ENCODE results near the gene SNCAIP.
"Not testable (repeated sequence)": the region's sequence is repeated elsewhere in the genome, so short reads cannot be mapped to it uniquely, and the experiment has no call there.

SNCAIP gene

DNA sequence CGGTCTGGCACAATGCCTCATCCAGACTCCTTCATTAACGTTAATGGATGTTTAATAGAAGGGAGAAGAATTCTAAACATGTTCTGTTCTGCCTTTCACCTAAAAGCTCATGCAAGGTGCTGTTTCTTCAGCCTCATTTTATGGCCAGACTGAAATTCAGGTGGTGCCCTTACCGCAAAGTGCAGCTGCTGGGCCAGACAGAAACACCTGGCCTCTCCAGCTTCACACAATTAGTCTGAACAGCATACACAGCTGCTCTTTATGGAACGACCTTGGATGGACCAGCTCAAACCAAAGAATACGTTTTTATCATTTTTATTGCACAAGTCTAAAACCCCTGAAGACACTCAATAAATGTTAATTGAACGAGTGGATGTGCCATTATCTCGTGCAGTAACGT lies 4.6 kb downstream of the SNCAIP start:
- no peak for DNase-seq

DNA sequence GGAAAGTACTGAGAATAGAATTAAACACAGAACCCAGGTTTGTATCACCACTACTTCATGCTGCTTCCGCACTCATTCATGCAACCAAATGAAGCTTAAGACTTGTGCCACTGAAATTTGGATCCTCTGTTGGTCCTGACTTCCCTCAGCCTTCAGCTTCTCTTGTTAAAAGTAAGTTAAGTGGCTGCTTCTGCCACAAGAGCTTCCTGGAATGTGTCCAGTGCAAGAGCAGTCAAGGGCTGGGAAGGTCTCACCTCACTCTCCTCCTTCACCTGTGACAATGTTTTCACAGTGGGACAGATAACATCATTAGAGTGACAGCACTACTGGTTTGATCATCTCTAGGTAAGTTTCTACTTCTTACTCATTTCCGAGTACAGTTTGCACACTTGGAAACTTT lies 7.9 kb downstream of the SNCAIP start:
- DNase-seq, result no peak

DNA sequence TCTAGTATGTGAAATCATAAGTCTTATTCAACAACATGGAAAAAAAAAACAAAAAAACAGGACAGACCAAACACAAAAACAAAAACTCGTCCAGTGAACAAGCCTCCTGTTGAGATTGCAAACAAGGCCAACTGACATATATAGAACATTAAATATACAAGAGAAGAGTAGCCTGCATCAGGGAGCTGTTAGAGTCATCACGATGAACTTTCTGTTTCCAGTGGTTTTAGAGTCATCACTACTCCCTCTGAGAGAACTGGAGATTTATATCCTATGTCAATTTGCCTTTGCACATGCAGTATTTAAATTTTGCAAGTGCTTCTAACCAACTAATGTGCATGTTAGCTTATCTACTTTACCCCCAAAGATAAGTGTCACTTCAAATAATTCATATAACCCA lies 9.9 kb downstream of the SNCAIP start:
- no peak for DNase-seq

DNA sequence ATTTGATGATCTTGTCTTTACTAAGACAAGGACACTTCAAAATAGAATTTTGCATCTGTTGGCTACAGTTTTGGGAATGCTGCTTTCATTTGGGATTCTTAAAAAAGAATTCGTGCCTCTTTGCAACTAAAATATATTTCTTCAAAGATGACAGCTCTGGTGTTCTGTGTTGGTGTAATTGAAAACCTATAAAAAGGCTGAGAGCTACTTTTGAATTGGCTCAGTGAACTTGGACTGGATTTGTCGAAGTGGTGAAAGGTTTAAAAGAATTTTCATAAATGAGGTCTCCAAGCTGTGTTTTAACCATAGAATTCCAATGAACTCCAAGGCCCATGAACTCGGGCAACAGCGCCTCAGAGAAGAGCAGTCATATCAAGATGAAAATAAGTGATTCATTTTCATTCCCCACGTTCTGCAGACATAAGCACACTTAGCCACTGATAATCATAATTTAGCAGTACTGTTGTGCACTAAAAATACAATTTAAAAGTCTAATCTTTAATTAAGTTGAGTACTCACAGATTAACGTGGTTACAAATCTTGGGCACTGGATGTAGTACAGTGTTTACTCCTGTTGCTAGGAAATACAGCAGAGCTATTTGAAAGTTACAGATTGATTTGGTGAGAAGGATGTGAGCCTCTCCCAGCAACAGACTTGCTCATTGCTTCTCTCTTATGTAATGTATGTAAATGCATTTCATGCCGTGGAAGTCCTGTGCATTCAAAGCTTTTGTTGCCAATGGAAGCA lies 10.9 kb downstream of the SNCAIP start:
- no peak for DNase-seq

- DNase-seq, result no peak
Observed at GRCh38 chr5:122323738-122324137, 11.7 kb downstream of the SNCAIP start.

DNA sequence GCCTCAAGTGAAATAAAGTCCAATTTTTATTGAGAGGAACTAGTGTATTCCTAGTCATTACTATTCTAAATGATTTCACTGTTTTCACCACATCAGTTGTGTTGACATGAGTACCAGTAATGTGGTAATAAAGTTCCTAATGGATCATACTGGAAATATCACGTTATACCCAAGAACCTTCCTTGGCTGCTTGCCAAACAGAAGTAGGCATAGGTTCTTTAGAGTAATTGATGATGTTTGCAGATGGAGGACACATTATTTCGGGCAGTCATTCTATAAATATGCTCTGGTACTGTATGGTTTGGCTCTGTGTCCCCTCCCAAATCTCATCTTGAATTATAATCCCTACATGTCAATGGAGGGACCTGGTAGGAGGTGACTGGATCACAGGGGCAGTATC lies 15.1 kb downstream of the SNCAIP start:
- DNase-seq, result no peak

GRCh38 chr5:122330881-122331280 lies 18.8 kb downstream of the SNCAIP start:
- no peak for DNase-seq

GRCh38 chr5:122332599-122333555 lies 20.8 kb downstream of the SNCAIP start:
- no peak for DNase-seq

DNA sequence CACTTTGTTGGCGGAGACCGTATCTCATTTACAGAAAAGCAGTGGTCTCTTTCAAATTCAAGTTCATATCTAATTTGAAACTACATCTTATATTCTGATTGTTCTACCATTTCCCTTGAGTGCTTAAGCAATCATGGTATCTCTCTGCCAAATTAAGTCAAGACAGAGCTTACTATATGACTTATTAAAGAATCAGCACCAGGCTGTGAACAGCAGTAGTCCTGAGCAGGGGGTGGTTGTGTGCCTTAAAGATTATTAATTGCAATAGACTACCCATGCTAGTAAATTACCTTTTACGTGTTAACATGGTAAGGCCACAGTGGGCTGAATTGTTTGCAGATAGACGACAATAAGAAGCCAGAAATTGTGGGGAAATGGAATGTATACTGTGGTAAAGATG lies 21.5 kb downstream of the SNCAIP start:
- no peak for DNase-seq

DNA sequence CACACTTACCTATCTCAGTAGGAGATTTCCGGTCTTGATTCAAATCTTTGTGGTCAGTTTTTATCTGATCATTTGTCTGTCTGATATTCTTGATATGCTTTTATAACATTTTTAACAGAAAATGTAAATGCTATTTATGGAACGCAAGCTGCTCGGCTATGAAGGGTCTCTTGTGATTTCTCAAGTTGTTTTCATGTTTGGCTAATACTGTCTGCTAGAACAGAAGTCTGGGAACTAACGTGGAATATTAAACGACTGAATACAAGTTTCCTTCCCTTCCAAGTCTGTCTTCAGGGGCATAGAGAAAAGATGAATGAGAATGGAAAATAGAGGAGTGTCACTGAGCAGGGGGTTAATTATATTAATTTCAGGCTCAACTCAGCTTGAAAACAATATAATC lies 27.6 kb downstream of the SNCAIP start:
- no peak for DNase-seq

DNA sequence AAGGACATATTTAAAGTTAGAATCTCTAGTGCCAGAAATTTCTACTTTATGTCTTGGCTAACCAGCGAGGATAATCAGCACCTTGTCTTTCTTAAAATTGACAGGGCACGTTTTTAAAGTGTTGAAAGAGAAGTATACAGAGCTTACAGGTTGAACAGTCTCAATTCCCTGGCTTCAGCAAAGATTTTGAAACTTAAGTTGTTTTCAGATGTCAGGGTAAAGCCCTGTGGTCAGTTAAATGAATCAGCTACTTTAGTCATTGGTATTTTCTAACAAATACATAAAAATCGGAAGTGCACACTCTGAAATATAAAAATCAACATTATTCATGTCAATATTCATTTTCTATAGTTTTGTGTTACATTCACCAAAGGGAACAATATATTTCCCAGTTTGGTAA lies 29.1 kb downstream of the SNCAIP start:
- no peak for DNase-seq

GRCh38 chr5:122342256-122342655 lies 30.2 kb downstream of the SNCAIP start:
- no peak for DNase-seq

DNA sequence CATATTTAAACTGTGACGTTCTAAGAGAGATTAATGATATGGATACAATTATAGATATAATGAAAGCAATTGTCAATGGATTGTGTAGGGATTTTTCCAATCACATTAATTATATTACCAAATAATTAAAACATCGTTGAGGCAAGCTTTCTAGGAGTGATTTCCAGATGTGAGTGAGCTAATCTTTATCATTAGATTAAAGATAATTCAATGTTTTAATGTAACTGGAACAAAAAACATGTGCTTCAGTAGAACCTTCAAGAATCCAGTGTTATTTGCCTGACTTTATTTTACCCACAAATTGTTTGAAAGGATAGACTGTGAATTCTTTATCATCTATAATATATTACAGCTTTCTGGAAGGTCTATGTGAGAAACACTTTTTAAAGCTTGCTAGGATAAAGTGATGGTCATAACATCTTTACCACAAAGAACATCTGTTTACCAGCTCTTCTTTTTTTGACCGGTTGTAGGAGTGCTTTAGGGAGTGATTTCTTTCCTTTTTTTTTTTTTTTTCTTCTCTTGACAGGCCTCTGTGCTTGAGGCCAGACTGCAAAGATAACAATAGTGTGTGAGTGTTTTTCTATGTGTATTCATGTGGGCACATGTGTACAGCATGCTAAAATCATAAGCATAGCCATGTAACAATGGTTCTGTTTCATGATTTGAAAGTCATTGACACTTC lies 35.0 kb downstream of the SNCAIP start:
- no peak for DNase-seq

DNA sequence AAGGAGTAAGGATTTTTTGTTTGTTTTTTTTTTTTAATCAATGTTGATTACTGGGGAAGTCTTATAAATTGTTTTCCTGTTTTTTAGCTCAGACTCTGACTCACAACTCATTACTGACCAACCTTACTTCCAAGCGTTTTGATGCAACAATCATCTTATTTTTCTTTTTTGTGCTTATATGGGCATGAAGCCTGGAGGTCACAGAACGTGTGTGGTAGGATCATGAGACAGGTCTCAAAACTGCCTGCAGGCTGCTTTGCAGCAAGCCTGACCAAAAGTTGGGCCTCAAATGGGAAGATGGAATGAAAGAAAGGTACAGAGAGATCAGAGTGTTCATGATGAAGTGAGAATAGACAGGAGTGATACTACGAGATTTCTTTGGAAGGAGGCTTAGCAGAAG lies 38.5 kb downstream of the SNCAIP start:
- no peak for DNase-seq

DNA sequence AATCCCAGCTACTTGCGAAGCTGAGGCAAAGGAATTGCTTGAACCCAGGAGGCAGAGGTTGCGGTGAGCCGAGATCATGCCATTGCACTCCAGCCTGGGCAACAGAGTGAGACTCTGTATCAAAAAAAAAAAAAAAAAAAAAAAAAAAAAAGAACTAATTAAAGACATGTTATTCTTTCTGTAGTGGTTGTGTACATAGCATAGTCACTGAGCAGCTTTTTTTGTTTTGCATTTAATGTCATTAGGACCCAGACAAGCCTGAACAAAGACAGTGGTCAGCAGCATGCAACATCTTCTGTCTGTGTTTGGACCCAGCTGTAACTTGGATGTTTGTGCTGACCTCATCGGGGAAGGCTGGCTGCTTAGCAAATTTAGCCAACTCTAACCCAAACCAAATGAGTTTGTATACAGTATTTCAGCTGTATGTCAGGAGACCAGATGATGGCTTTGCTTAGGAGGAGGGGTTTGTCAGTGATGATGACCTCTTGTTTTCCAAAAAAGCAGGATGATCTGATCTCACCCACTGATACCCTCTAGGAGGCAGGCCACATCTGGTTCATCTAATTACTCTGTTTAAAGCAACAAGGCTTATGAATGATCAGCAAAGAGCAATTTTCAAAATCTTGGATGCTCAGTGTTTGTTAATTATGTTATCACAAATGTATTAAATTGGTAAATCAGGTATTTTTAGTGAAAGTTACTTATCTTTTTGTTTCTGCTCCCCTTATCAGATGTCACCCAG lies 39.5 kb downstream of the SNCAIP start:
- no peak for DNase-seq

DNA sequence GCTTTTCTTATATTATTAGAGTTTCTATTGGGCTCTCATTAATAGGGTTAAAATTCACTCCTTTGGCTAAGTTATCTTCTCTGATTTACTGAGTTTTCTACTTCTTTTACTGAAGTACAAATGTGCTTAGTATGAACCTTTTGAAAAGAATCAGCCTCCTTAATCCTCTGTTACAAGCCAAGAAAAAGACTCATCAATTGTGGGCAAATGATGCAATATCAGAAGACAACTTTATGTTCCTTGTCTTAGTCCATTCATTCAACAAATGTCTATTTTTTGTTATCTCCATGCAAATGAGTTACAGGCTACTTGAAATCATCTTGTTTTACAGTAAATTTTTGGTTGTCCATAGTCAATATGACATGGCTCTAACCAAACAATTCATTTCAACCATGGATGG lies 40.3 kb downstream of the SNCAIP start:
- no peak for DNase-seq

DNA sequence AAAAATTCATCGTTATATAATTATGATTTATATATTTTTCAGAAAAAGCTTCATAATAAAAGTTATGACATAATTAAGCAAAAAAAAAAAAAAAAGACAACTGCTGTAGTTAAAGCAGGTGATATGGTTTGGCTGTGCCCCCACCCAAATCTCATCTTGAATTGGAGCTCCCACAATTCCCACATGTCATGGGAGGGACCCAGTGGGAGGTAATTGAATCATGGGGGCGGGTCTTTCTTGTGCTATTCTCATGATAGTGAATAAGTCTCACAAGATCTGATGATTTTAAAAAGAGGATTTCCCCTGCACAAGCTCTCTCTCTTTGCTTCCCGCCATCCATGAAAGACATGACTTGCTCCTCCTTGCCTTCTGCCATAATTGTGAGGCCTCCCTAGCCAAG lies 41.3 kb downstream of the SNCAIP start:
- not testable (repeated sequence) for DNase-seq

- DNase-seq, result no peak
Observed at GRCh38 chr5:122354293-122354692, 42.3 kb downstream of the SNCAIP start.

GRCh38 chr5:122355324-122355723 lies 43.3 kb downstream of the SNCAIP start:
- no peak for DNase-seq

- no peak for DNase-seq
Observed at GRCh38 chr5:122356855-122357254, 44.8 kb downstream of the SNCAIP start.

DNA sequence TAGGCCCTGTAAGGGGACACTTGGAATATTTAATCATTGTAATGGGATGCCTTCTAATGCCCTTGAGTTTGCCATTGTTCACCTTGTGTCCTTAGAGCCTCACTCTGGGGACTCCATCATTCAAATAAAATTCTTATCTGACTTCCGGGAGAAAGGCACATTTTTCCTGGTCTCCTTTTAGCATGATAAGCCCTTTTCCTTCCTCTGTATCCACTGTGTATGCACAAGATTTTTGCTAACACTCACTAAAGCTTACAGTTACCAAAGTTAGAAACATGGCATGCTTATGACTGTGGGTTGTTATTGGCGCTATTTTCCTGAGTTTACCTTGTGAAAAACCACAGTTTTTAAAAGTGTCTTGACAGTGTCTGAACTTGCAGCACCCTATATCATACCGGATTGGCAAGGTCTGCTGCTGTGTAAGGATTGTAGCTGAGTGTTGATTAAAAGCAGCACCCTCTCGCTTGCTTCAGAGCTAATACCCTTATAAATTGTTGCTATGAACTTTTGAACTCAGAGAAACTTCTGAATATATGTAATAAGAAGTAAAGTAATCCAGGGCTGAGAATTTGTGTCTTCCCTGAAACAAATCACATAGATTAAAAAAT lies 46.4 kb downstream of the SNCAIP start:
- no peak for DNase-seq

DNA sequence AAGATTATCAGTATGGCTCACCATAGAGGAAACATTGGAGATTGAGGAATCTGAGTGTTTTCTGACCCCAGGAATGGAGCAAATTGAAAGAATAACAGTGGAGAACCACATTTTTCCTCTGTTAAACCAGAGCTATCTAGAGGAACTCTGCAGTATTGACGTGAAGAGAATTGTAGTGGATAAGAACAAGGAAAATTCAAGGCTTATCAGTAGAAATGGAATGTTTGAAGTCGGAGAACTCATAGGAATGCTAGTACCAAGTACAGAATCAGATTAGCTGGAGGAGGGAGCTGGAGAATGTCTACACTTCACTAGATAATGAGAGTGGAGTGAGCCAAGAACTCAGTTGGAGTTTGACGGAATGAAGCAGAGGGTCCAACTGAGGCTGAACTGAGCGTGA lies 50.3 kb downstream of the SNCAIP start:
- DNase-seq, result no peak

All from CD4-positive, alpha-beta T cell treated with Interleukin-17A for 1 hour (primary cell).